Gastroesophageal sphincter (tissue), 4 donors: Measurements from ENCODE around the gene KDM2B. TPM values are rescaled to one million over a fixed set of nuclear protein-coding genes. Genes with fewer than 3 reads are reported as not detected.

Experiments used
- ATAC-seq: fragments of 150-250 bp; one replicate; pipeline ENCODE4 v1.9.1; 2016; ENCODE audit warnings: mild to moderate bottlenecking, moderate library complexity
- H3K27ac ChIP-seq, 4 donors: fragments of 200-600 bp; sonication (generic) in 3 of 4; 1 replicate in 3 of 4; 2 replicates in 1 of 4; pipeline ENCODE4 v1.5.1; 2016 to 2019
- H3K27me3 ChIP-seq: fragments of 200-600 bp; sonication (generic); one replicate; pipeline ENCODE4 v1.5.1; 2019
- H3K36me3 ChIP-seq, 2 donors: fragments of 200-600 bp; sonication (generic); one replicate each; pipeline ENCODE4 v1.5.1; 2019; ENCODE audit warnings: control low read depth in 1 of 2
- H3K4me1 ChIP-seq, 3 donors: fragments of 200-600 bp; sonication (generic); 1 replicate in 2 of 3; 2 replicates in 1 of 3; pipeline ENCODE4 v1.5.1; 2016 to 2019; ENCODE audit warnings: control low read depth in 2 of 3
- H3K4me3 ChIP-seq, 2 donors: fragments of 200-600 bp; sonication (generic); one replicate each; pipeline ENCODE4 v1.5.1; 2019; ENCODE audit warnings: mild to moderate bottlenecking in 1 of 2, moderate library complexity in 1 of 2
- H3K9me3 ChIP-seq, 3 donors: fragments of 200-600 bp; sonication (generic); one replicate each; pipeline ENCODE4 v1.5.1; 2017 to 2019; ENCODE audit warnings: control low read depth in 2 of 3
- EP300 ChIP-seq: sonication (generic); formaldehyde crosslinking; IDR thresholded peaks from one replicate; pipeline ENCODE4 v1.6.1; 2017; ENCODE audit warnings: antibody characterized with exemption, mild to moderate bottlenecking
- POLR2A ChIP-seq, 2 donors: fragments of 450-650 bp; IDR thresholded peaks; one replicate each; pipeline ENCODE4 v1.6.1; 2017; ENCODE audit warnings: antibody characterized with exemption in 2 of 2, mild to moderate bottlenecking in 2 of 2, moderate library complexity in 1 of 2
- POLR2AphosphoS5 ChIP-seq: sonication (generic); formaldehyde crosslinking; IDR thresholded peaks from one replicate; pipeline ENCODE4 v1.6.1; 2017; ENCODE audit warnings: antibody characterized with exemption
- WGBS, 2 donors: methylation state at CpG; one replicate each; pipeline ENCODE4 v1.1.5; 2018; ENCODE audit warnings: low coverage in 1 of 2; 5-methylcytosine and 5-hydroxymethylcytosine counted together
- total RNA-seq, 4 donors: library from RNA; depleted of rRNA; stranded (reverse); fragments of >200 nt; gene quantifications; one replicate each; pipeline ENCODE4 v1.1.0, GENCODE V29; 2016
- TF ChIP-seq, protein P1 (sequence below), 4 experiments: fragments of 200-600 bp in 2 of 4; fragments of 450-650 bp in 2 of 4; sonication (generic) in 1 of 4; IDR thresholded peaks; one replicate each; pipeline ENCODE4 v1.5.1; 2017 to 2019; ENCODE audit warnings: antibody characterized with exemption in 4 of 4, mild to moderate bottlenecking in 2 of 4, moderate library complexity in 2 of 4

The KDM2B gene
- total RNA-seq, 4 donors from 2014 or later: 10.0 to 26.5 (median 15.0) TPM

DNA sequence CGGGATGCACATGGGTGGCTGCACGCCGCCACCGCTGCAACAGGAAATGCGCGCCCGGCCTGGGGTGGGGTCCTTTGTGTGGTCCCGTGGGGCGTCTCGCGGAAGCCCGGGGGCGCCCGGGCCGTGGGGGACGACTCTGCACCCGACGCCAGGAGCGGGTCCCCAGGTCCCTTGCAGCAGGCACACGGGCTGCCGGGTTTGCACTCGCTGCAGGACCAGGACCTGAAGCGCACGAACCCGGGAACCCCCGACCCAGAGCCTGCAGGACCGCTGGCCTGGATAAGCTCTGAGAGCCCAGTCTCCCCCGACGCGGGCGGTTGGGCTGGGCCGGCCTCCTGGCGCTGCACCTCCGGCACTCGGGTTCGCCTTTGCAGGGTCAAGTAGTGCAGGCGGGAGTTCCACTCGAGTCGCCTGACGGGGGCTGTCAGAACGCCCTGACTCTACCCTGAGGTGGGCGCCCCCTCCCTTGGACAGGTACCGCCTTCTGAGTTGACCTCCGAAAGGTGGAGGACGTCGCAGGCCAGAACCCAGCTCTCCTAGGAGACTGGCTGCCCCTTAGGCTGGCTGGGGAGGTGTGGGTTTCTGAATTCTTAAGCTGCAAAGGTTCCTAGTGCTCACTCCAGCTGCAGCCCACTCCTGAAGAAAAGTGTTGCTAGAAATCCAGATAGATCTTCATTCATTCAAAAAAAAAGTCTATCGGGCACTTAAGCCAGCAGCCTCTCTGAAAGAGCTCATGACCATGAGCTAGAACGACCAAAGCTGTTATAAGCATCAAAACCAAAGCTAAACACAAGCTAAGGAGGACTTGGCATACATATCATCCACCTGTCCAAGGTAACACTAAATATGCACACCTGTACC is 113.0 kb downstream of the KDM2B start:
- no peaks in the 10 kb centered on the region for H3K36me3 ChIP-seq
- H3K4me1 ChIP-seq: peaks cover 0 to 40% (median 11%) of the 10 kb centered on the region in 3 donors
- peak overlapping the region; percentile 32 to 66 for H3K4me3 ChIP-seq
- peak overlapping the region in 3 of 4 donors; percentile 62 to 88 (median 69) for H3K27ac ChIP-seq
- TF ChIP-seq POLR2A (IDR thresholded peaks at IDR 0.05): no peak
- TF ChIP-seq, protein P1, sequence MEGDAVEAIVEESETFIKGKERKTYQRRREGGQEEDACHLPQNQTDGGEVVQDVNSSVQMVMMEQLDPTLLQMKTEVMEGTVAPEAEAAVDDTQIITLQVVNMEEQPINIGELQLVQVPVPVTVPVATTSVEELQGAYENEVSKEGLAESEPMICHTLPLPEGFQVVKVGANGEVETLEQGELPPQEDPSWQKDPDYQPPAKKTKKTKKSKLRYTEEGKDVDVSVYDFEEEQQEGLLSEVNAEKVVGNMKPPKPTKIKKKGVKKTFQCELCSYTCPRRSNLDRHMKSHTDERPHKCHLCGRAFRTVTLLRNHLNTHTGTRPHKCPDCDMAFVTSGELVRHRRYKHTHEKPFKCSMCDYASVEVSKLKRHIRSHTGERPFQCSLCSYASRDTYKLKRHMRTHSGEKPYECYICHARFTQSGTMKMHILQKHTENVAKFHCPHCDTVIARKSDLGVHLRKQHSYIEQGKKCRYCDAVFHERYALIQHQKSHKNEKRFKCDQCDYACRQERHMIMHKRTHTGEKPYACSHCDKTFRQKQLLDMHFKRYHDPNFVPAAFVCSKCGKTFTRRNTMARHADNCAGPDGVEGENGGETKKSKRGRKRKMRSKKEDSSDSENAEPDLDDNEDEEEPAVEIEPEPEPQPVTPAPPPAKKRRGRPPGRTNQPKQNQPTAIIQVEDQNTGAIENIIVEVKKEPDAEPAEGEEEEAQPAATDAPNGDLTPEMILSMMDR (IDR thresholded peaks at IDR 0.05): no peak
- TF ChIP-seq POLR2AphosphoS5: no peak
- TF ChIP-seq EP300: no peak
- H3K9me3 ChIP-seq: no peaks in the 10 kb centered on the region
- 17 to 25% methylated on average over 2 of the region's 48 CpGs for WGBS, 2 donors
- peak; percentile 23 for ATAC-seq
- H3K27me3 ChIP-seq: no peaks in the 10 kb centered on the region

DNA sequence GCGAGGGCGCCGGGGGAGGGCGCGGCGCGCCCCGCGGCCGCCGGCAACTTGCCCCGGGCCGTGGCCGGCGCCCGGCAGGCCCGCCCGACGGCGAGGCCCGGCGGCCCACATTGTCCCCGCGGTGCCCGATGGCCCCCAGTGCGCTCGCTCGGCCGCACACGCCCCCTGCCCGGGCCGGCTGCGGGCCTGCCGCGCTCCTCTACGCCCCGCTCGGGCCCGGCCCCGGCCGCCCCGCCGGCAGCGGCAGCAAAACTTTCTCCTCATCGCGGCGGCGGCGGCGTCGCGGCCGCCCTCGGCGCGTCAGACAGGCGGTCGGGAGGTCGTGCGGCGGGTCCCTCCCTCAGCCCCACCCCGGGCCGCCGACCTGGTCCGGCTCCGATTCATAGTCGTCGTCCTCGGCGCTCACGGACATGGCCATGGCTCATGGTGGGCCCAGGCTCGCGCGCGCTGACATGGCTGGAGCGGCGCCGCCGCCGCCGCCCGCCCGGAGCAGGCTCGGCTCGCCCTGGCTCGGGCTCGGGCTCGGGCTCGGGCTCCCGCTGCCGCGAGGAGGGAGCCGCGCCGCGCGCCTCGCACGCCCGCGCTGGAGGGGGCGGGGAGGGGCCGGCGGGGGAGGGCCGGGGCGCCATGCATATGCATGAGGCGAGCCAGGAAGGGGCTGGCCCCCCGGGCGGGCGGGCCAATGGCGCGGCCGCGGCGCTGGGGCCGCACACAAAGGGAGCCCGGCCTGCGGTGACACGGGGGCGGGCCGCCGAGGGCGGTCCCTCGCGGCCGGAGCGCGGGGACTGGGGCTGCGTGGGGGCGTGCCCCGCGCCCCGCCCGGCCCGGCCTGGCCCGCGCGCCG is 113.8 kb downstream of the KDM2B start:
- H3K4me3 ChIP-seq: peak overlapping the region; percentile 35 to 66
- no peaks in the 10 kb centered on the region for H3K36me3 ChIP-seq
- H3K9me3 ChIP-seq: no peaks in the 10 kb centered on the region
- H3K27me3 ChIP-seq: no peaks in the 10 kb centered on the region
- 0% methylated on average over 10 of the region's 139 CpGs; no CpG with 5 or more reads in 1 of the 2 donors for WGBS, 2 donors
- peak overlapping the region in 3 of 4 donors; percentile 87 to 89 (median 88) for H3K27ac ChIP-seq
- peaks cover 0 to 32% (median 11%) of the 10 kb centered on the region in 3 donors for H3K4me1 ChIP-seq
- peak; percentile 96 for ATAC-seq
- peak; percentile 39 to 64 for TF ChIP-seq POLR2A (IDR thresholded peaks at IDR 0.05)
- TF ChIP-seq, protein P1 (IDR thresholded peaks at IDR 0.05): no peak

DNA sequence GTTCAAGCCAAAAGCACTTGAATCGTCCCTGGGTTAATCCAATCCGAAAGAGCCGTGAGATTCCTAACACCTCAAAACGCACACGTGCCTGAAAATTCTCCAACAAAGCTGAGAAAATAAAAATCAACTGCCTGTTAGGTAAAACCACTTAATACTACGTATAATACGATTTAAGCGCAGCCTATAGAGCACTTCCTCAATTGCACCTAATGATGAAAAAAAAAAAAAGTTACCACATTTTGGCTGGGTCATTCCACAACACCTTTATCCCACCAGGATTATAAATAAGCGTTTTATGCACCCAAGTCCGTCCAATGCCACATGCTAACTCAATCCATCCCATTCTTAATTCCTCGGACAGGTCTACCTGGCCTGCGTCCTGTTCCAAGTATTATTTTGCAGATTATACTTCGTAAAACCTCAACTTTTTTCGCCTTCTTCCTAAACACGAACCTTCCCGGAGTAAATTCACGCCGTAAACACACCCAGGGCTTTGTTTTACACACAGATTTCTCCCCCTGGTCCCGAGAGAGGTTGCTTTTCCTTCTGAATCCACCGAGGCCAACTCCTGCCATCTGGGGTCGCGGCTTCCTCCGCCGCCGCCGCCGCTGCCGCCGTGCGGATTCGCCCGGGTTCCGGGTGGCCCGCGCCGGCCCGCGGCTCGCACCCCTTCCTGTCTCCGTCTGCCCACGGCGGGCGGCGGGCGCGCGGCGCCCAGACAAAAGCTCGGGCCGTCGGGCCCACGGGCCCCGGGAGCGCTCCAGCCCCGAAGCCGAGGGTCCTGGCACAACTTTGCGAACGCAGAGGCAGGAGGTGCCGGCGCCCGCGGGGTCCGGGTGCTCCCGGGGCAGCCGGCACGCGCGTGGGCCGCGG is 114.7 kb downstream of the KDM2B start:
- no peak for ATAC-seq
- H3K4me3 ChIP-seq: peak overlapping the region; percentile 41 to 66
- TF ChIP-seq POLR2AphosphoS5 (no peak), EP300 (no peak), POLR2A (IDR thresholded peaks at IDR 0.05) (no peak)
- TF ChIP-seq, protein P1 (IDR thresholded peaks at IDR 0.05): no peak
- no peaks in the 10 kb centered on the region for H3K27me3 ChIP-seq
- H3K36me3 ChIP-seq: no peaks in the 10 kb centered on the region
- WGBS, 2 donors: 43 to 47% methylated on average over 17 to 19 of the region's 70 CpGs
- H3K9me3 ChIP-seq: no peaks in the 10 kb centered on the region
- H3K27ac ChIP-seq: peak overlapping the region in 3 of 4 donors; percentile 87 to 89 (median 88)
- H3K4me1 ChIP-seq: peaks cover 0 to 28% (median 11%) of the 10 kb centered on the region in 3 donors

DNA sequence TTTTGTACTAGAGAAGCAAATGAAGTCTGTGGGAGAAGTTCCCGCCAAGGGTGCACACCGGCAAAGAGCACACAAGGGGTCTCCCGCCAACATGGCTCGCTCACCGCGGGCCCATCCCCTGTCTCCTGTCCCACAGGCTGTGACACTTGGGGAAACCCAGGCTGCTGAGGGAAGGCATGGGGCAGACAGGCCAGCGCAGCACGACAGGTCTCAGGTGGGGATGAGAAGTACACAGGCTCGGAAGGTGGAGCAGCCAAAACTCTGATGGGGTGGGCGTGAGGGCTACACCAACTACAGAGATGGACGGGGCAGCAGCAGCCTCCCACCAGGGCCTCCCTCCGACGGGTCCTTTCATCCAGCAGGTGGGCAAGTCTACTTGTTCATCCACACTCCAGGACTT is 116.5 kb downstream of the KDM2B start:
- no peaks in the 10 kb centered on the region for H3K9me3 ChIP-seq
- no peak overlapping the region for H3K4me3 ChIP-seq
- H3K36me3 ChIP-seq: no peaks in the 10 kb centered on the region
- H3K27me3 ChIP-seq: no peaks in the 10 kb centered on the region
- no peak for TF ChIP-seq POLR2AphosphoS5
- no peak for ATAC-seq
- WGBS, 2 donors: 95 to 100% methylated on average over 3 to 8 of the region's 13 CpGs
- no peak overlapping the region for H3K27ac ChIP-seq
- peaks cover 0 to 28% (median 11%) of the 10 kb centered on the region in 3 donors for H3K4me1 ChIP-seq

DNA sequence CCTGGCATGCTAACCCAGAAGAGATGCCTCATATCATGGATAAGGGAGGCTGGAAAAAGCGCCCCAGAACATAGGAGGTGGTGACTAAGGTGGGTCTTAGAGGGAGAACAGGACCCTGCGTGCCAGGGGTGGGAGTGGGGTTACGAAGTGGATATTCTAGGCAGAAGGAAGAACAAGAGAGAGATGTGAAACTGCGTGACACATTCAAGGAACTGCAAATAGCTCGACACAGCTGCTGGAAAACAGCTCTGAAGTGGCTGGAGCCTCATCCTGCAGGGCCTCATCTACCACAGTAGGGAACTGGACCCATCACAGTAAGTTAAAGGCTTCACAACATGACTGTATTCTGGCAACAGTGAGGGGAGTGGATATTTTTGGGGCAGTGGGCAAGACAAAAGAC is 119.8 kb downstream of the KDM2B start:
- TF ChIP-seq POLR2A (IDR thresholded peaks at IDR 0.05) (no peak), POLR2AphosphoS5 (no peak), EP300 (no peak)
- TF ChIP-seq, protein P1 (IDR thresholded peaks at IDR 0.05): no peak
- Histone ChIP-seq H3K27ac (no peak overlapping the region), H3K9me3 (no peaks in the 10 kb centered on the region), H3K27me3 (no peaks in the 10 kb centered on the region), H3K4me3 (no peak overlapping the region), H3K4me1 (peaks cover 0 to 10% (median 6%) of the 10 kb centered on the region in 3 donors), H3K36me3 (no peaks in the 10 kb centered on the region)
- no peak for ATAC-seq
- WGBS, 2 donors: 84 to 85% methylated on average over 4 to 5 of the region's 5 CpGs
